ENCODE measurements around the gene FFAR1.

The FFAR1 gene, protein sequence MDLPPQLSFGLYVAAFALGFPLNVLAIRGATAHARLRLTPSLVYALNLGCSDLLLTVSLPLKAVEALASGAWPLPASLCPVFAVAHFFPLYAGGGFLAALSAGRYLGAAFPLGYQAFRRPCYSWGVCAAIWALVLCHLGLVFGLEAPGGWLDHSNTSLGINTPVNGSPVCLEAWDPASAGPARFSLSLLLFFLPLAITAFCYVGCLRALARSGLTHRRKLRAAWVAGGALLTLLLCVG (N-terminal part only)

DNA sequence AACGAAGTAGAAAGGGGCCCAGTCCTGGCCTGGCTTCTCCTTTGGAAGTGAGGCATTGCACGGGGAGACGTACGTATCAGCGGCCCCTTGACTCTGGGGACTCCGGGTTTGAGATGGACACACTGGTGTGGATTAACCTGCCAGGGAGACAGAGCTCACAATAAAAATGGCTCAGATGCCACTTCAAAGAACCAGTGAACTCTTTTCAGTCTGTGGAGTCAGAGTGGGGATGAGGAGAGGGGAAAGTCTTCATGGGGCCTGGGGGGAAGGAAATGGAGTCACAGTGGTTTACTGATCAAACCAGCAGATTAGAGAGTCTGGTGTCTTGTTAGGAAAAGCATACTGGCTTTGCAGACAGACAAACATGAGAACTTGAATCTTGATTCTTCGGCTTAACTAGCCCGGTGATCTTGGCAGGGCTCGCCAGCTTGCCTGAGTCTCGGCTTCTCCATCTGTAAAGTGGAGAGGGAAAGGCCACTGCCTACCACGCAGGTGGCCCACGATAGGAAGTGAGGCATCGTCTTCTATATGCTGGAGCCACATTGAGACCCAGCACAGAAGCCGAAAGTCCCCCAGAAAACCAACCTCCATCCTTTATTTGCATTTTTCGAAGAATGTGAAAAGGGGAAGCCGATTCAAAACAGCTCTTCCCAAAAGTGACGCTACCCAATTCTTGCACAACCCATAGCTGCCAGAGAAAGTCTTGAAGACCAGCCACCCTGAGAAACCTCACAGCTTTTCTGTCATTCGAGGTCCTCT lies at the start of gene FFAR1:
Gene FFAR1 (plus strand): TSS at position 732 of the 759 bp plus-strand sequence. CDS start 3,650 bp downstream, outside the sequence.
- no peak for DNase-seq (ENCODE audit: low read depth)

DNA sequence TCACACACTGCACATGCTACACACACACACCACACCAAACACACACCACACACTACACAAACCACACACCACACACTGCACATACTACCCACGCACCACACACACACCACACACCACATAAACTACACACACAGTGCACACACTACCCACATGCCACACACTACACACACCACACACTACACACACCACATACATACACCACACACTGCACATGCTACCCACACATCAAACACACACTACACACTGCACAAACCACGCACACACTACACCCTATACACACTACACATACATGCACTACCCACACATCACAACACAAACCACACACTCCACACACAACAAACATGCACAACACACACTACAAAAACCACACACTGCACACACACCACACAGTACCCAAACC lies 49.8 kb upstream of the FFAR1 start:
- no peak for DNase-seq (ENCODE audit: low read depth)

DNA sequence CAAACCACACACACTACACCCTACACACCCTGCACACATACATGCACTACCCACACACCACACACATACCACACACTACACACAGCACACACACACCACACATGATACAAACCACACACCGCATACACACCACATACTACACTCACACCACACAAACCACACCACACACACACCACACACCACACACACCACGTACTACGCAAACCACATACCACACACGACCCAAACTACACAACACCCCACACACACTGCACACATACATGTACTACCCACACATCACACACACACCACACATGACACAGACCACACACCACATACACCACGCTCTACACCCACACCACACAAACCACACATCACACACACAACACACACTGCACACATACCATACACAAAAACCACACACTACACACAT lies 49.1 kb upstream of the FFAR1 start:
- no peak for DNase-seq (ENCODE audit: low read depth)

DNA sequence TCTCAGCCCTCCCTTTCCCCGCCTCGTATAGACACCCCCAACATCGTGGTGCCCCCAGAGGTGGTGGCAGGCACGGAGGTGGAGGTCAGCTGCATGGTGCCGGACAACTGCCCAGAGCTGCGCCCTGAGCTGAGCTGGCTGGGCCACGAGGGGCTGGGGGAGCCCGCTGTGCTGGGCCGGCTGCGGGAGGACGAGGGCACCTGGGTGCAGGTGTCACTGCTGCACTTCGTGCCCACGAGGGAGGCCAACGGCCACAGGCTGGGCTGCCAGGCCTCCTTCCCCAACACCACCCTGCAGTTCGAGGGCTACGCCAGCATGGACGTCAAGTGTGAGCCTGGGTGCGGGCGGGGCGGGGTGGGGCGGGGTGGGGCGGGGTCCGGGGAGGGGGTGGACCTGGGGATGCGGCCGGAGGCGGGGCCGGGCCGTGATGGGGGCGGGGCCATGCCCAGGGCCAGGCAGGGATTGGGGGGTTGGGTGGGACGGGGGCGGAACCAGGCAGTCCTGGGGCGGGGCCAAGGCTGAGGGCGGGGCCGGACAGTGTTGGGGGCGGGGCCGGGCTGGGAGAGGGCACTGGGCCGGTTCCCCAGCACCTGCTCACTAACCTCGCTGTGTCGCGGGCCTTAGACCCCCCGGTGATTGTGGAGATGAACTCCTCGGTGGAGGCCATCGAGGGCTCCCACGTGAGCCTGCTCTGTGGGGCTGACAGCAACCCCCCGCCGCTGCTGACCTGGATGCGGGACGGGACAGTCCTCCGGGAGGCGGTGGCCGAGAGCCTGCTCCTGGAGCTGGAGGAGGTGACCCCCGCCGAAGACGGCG lies 48.0 kb upstream of the FFAR1 start:
- no peak for DNase-seq (ENCODE audit: low read depth)

DNA sequence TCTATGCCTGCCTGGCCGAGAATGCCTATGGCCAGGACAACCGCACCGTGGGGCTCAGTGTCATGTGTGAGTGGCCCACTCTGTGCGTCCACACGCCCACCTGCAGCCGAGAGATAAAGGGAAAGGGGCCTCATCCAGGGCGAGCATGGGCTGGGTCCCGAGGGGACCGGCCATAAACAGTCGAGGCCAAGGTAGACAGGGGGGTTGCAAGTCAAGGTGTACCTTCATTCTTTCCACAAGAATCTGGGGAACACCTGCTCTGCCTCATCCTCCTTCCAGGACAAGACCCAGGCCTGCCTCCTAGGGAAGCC lies 47.4 kb upstream of the FFAR1 start:
- DNase-seq (ENCODE audit: low read depth) = no peak

DNA sequence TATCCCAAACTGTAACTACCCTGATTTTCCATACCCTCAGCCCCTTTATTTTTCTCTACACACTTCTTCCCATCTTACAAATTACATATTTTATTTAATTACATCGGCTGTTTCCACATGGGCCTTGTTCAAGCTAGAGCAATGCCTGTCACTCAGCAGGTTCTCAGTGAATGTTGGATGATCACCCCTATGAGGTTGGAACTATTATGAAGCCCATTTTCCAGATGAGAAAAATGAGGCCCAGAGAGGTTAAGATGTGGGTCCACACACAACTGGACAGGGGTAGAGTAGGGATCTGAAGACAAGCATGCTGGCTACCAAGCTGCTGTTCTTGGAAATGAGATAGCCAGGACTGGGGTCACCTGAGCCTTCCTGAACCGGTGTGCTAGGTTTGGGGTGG lies 45.7 kb upstream of the FFAR1 start:
- no peak for DNase-seq (ENCODE audit: low read depth)

DNA sequence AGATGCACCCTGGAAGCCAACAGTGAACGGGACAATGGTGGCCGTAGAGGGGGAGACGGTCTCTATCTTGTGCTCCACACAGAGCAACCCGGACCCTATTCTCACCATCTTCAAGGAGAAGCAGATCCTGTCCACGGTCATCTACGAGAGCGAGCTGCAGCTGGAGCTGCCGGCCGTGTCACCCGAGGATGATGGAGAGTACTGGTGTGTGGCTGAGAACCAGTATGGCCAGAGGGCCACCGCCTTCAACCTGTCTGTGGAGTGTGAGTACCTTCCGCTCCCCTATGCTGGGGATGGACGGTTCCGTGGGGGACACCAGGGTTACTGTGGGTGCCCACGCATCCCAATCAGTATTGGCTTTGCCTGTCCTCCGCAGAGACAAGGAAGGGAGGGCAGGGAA lies 45.3 kb upstream of the FFAR1 start:
- DNase-seq (ENCODE audit: low read depth) = no peak

DNA sequence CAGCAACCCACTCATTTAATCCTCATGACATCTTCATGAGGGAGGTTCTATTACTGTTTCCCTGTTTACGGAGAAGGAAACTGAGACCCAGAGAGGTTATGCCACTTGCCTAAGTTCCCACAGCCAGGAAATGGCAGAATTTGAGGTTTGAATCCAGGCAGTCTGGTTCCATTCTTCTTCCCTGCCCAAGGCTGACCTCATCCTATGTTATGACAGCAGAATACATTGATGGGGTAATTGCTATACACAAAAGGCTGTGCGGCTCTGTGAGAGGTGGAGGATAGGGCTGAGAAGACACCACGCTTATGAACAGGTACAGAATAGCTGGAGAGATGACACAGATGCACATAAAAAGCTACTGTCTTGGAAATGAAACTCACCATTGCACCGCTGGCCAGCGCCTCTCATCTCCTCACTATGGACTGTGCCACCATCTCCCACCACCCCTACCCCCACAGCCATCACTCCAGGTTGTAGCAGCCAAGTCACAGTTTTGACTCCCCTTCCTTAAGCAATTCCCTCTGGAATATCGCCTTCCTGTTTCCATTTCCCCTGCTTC lies 44.3 kb upstream of the FFAR1 start:
- DNase-seq (ENCODE audit: low read depth) = no peak

DNA sequence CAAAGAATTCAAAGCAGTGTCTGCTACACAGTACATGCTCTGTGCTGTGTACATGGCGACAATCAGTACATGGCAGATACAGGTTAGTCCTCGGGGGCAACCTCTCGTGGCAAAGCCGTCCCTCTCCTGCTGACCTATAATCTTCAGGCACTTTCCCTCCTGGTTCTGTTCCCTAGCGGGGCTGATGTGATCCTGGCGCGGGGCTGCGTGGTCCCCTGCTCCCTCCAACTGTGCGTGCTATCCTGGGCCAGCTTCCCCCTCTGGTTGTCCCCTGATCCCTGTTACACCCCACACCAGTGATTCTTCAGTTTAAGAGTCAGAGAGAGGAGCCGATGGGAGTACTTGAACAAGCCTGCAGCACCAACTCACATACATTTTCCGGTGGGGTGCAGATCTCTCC lies 43.7 kb upstream of the FFAR1 start:
- no peak for DNase-seq (ENCODE audit: low read depth)

DNA sequence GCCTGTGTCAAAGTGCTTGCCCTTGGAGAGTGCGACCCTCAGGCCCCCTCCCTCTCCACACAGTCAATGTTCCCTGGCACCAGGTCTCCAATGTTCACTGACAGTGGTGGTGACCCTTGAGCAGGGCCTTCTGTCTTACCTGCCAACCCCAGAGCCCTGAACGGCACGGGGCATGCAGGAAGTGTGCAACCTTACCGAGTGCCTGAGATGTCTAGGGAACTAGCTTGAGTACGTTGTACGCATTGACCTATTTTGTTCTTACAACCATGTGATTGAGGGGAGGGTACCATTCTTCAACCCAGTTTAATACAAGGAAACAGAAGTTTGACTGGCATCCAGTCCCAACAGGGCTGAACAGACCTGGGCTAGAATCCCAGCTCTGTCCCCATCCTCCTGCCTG lies 42.5 kb upstream of the FFAR1 start:
- no peak for DNase-seq (ENCODE audit: low read depth)

DNA sequence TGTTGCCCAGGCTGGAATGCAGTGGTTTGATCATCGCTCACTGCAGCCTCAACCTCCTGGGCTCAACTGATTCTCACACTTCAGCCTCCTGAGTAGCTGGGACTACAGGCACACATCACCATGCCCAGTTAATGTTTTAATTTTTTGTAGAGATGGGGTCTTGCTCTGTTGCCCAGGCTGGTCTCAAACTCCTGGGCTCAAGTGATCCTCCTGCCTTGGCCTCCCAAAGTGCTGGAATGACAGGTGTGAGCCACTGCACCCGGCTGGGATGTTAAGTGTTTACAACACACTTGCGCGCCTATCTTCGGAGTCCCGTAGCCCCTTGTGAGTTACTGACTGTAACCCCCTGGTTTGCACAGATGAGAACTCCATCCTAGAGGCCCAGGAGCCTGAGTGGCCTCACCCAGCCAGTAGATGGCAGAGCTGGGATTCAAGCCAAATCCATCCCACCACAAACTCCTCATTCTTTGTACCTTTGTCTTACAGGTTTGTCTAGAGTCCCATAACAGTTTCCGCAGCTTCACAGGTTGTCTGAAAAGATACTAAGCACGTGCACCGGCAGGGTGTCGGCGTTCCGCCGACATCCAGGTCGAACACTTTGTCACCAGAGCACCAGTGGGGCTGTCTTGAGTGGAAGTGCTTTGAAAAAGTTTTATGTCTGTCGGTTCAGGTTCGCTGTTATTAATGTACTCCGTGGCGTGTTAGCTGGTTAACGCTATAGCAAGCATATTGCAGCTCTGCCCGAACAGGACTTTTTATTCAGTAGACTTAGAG lies 41.0 kb upstream of the FFAR1 start:
- DNase-seq (ENCODE audit: low read depth) = no peak

DNA sequence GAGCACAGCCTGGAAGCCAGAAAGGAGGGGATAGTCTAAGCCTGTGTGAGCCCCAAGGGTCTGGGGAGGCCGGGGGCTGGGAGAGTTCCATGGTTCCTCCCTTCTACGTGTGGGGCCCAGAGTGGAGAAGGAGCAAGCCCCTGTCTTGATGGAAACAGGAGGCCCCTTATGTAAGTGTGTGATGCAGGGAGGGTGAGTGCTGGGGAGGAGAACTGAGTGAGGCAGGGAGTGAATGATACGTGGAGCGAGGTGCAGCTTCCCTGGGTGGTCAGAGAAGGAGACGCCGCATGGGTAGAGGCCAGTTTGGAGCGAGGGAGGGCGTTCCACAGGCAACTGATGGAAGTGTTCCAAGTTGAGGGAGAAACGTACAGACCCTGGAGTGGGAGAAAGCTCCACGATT lies 39.8 kb upstream of the FFAR1 start:
- no peak for DNase-seq (ENCODE audit: low read depth)

DNA sequence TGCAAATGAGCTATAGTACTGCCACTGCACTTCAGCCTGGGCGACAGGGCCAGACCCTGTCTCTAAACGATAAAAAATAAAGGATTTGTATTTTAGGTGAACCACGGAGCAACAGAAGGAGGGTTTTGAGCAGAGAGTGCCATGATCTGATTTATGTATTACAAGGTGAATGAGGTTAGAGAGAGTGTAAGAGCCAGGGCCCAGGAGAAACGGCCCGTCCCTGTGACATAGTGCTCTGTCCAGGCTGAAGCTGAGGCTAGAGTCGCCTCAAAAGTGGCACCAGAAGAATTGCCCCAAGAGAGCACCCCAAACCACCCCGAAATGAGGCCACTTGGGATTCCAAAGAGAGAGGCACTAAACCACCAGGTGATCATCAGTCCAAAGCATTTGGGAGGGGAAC lies 38.8 kb upstream of the FFAR1 start:
- DNase-seq (ENCODE audit: low read depth) = no peak

DNA sequence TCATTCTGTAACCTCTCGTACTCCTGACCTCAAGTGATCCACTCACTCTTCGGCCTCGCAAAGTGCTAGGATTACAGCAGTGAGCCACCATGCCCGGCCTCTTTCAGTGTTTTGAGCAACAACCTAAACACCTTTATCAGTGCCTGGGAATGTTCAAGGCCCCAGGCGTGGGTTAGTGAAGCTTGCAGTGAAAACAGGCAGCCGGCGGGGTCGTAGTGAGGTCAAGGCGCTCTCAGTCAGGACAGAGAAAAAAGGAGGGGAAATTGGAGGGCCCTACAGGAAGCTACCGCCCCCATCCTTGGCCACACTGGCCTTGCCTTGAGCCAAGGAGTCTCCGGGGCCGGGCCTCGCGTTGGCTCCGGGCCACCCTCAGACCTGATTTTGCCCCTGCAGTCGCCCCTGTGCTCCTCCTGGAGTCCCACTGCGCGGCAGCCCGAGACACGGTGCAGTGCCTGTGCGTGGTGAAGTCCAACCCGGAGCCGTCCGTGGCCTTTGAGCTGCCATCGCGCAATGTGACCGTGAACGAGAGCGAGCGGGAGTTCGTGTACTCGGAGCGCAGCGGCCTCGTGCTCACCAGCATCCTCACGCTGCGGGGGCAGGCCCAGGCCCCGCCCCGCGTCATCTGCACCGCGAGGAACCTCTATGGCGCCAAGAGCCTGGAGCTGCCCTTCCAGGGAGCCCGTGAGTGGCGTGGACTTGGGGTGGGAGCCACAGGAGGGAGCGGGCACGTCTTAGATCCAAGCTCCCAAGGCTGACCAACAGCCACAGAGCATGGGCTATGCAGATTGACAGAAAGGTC lies 38.0 kb upstream of the FFAR1 start:
- DNase-seq (ENCODE audit: low read depth) = peak; percentile 98

DNA sequence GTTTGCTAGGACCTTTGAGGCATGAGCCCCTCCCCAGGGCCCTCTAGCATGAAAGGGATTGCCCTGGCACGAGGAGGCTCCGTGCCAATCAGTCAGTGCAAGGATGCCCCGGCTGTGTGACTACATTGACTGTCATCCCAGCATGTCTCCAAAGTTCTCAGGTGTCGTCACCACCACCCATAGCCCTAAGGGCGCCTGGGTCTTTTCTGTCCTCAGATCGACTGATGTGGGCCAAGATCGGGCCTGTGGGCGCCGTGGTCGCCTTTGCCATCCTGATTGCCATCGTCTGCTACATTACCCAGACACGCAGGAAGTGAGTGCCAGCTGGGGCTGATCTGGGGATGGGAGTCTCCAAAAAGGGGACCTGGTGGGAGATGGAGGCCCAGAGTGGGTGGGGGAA lies 37.4 kb upstream of the FFAR1 start:
- DNase-seq (ENCODE audit: low read depth) = no peak

DNA sequence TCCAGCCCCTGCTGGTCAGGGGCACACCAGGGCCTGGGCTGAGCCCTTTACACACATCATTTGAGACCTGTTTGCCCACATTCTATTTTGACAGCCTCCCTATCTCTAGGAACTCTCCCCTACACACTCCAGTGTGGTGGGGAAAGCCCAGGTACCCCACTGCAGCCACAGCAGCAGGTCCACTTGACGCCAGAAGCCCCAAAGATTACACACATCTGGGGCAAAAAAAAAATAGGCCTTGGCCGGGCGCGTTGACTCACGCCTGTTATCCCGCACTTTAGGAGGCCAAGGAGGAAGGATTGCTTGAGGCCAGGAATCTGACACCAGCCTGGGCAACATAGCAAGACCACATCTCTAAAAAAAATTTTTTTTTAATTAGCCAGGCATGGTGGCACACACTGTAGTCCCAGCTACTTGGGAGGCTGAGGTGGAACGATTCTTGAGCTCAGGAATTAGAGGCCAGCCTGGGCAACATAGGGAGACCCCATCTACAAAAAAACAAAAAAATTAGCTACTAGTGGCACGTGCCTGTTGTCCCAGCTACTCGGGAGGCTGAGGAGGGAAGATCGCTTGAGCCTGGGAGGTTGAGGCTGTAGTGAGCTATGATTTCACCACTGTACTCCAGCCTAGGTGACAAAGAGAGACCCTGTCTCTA lies 36.8 kb upstream of the FFAR1 start:
- no peak for DNase-seq (ENCODE audit: low read depth)

DNA sequence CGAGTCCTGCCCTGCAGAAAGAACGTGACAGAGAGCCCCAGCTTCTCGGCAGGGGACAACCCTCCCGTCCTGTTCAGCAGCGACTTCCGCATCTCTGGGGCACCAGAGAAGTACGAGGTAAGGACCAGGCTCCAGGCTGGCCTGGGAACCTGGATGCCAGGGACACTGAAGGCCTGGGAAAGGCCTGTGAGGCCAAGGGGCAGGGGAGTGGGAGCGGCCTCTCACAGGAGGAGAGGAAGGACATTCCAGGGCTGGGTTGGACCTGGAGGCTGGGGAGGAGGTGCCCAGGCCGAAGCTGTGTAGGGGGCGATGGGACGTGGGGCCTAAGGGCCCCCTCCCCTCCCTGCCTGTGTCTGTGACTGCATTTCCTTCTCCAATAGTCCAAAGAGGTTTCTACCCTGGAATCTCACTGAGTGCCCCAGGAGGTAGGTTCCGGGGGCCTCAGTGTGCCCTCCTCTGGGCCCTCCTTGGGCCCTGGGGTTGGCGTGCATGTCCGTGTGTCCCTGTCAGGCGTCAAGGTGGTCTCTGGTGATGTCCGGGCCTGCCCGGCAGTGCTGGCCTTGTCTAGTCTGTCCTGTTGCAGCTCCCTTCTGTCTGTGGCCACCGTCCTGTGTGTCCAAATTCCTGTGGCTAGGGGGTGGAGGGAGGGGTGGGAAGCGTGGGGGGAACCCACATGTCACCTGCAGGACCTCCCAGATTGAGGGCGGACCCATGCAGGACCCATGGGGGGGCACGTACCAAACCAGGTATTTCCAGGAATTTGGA lies 35.6 kb upstream of the FFAR1 start:
- no peak for DNase-seq (ENCODE audit: low read depth)

DNA sequence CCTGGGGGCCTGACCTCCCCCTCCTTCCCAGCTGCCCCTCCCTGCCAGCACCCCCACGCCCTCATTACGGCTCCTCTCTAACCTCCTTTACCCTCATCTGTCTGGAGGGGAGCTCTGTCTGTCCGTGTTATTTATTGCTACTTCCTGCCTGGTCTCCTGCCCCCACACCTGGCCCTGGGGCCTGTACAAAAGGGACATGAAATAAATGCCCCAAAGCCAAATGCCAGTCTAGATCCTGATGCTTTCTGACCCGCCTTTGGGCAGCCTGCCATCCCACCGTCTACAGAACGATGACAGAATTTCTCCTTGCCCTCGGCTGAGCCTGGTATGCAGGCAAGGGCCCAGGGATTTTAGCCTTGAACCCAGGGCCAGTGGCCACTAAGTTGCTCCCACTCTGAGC lies 34.1 kb upstream of the FFAR1 start:
- DNase-seq (ENCODE audit: low read depth) = no peak

DNA sequence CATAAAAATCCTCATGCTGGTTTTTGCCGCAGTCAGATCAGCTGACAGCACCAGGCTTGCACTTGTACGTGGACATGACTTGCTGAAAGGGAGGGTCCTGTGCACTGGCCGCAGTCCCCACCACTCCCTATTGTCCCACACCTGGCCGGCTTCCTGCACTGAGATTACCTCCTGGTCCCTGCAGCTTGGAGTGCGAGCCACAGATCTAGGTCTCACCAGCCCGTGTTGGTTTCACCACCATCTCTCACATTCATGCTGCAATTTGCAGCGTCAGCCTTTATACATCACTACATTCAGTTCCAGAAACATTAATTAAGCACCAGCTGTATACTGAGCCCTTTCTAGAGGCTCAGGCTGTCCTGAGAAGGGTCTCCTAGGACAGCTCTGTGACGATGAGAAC lies 33.7 kb upstream of the FFAR1 start:
- DNase-seq (ENCODE audit: low read depth) = no peak

Data from amniotic epithelial cell (primary cell).